T-helper 1 cell treated with Interleukin-12 subunit alpha and Interleukin-12 subunit beta and Interleukin-4 antibody, amounts not matched to agents 30 μg/mL and 1 μg/mL, for 36 hours (primary cell): ENCODE results near the gene SLC22A4.

Experiments
- H3K27ac Mint-ChIP-seq: one replicate; pipeline ENCODE4 v1.8.0; 2021; ENCODE audit warnings: mild to moderate bottlenecking, mixed read lengths
- H3K27me3 Mint-ChIP-seq: one replicate; pipeline ENCODE4 v1.8.0; 2021; ENCODE audit warnings: low read depth, mixed read lengths
- H3K36me3 Mint-ChIP-seq: one replicate; pipeline ENCODE4 v1.8.0; 2021; ENCODE audit warnings: low read depth, mixed read lengths
- H3K4me1 Mint-ChIP-seq: one replicate; pipeline ENCODE4 v1.8.0; 2021; ENCODE audit warnings: low read depth, mixed read lengths
- H3K4me3 Mint-ChIP-seq: one replicate; pipeline ENCODE4 v1.8.0; 2021; ENCODE audit warnings: mild to moderate bottlenecking, moderate library complexity, mixed read lengths
- H3K9me3 Mint-ChIP-seq: one replicate; pipeline ENCODE4 v1.8.0; 2021; ENCODE audit warnings: mixed read lengths

SLC22A4 gene

GRCh38 chr5:132259069-132259851 lies 34.9 kb upstream of the SLC22A4 start:
- H3K4me3 Mint-ChIP-seq: no peak overlapping the region
- peaks cover 31% of the 10 kb centered on the region for H3K27me3 Mint-ChIP-seq
- no peak overlapping the region for H3K27ac Mint-ChIP-seq

GRCh38 chr5:132260051-132260450 lies 34.1 kb upstream of the SLC22A4 start:
- Mint-ChIP-seq H3K9me3 (no peaks in the 10 kb centered on the region), H3K4me3 (no peak overlapping the region)

More at GRCh38 chr5:132259069-132259851, 34.9 kb upstream of the SLC22A4 start:
- Mint-ChIP-seq H3K4me1 (peaks cover 9% of the 10 kb centered on the region), H3K9me3 (no peaks in the 10 kb centered on the region), H3K36me3 (peaks cover 2% of the 10 kb centered on the region)

GRCh38 chr5:132260714-132261551 lies 33.3 kb upstream of the SLC22A4 start:
- Mint-ChIP-seq H3K36me3 (peaks cover 2% of the 10 kb centered on the region), H3K4me3 (no peak overlapping the region), H3K9me3 (no peaks in the 10 kb centered on the region), H3K27me3 (peaks cover 19% of the 10 kb centered on the region), H3K27ac (no peak overlapping the region), H3K4me1 (peaks cover 11% of the 10 kb centered on the region)

More at GRCh38 chr5:132260051-132260450, 34.1 kb upstream of the SLC22A4 start:
- Mint-ChIP-seq H3K4me1 (peaks cover 11% of the 10 kb centered on the region), H3K36me3 (peaks cover 2% of the 10 kb centered on the region), H3K27me3 (peaks cover 27% of the 10 kb centered on the region), H3K27ac (no peak overlapping the region)

GRCh38 chr5:132261881-132262845 lies 32.0 kb upstream of the SLC22A4 start:
- Mint-ChIP-seq H3K4me1 (peaks cover 11% of the 10 kb centered on the region), H3K9me3 (no peaks in the 10 kb centered on the region), H3K27me3 (peaks cover 7% of the 10 kb centered on the region), H3K4me3 (no peak overlapping the region), H3K27ac (no peak overlapping the region), H3K36me3 (no peaks in the 10 kb centered on the region)

- H3K4me3 Mint-ChIP-seq: no peak overlapping the region
- H3K36me3 Mint-ChIP-seq: no peaks in the 10 kb centered on the region
- H3K27ac Mint-ChIP-seq: no peak overlapping the region
- H3K4me1 Mint-ChIP-seq: peaks cover 11% of the 10 kb centered on the region
- no peaks in the 10 kb centered on the region for H3K9me3 Mint-ChIP-seq
- H3K27me3 Mint-ChIP-seq: peaks cover 4% of the 10 kb centered on the region
Measured at GRCh38 chr5:132262882-132263547, 31.2 kb upstream of the SLC22A4 start.

GRCh38 chr5:132263548-132264261 lies 30.5 kb upstream of the SLC22A4 start:
- no peaks in the 10 kb centered on the region for H3K9me3 Mint-ChIP-seq
- H3K4me3 Mint-ChIP-seq: no peak overlapping the region
- H3K36me3 Mint-ChIP-seq: no peaks in the 10 kb centered on the region
- H3K27ac Mint-ChIP-seq: no peak overlapping the region
- no peaks in the 10 kb centered on the region for H3K27me3 Mint-ChIP-seq
- H3K4me1 Mint-ChIP-seq: peaks cover 11% of the 10 kb centered on the region

GRCh38 chr5:132264546-132265335 lies 29.5 kb upstream of the SLC22A4 start:
- Mint-ChIP-seq H3K36me3 (no peaks in the 10 kb centered on the region), H3K4me1 (peaks cover 11% of the 10 kb centered on the region), H3K27ac (peak overlapping the region; percentile 32), H3K9me3 (no peaks in the 10 kb centered on the region), H3K27me3 (no peaks in the 10 kb centered on the region), H3K4me3 (no peak overlapping the region)

GRCh38 chr5:132265336-132266030 lies 28.7 kb upstream of the SLC22A4 start:
- no peaks in the 10 kb centered on the region for H3K9me3 Mint-ChIP-seq
- no peaks in the 10 kb centered on the region for H3K27me3 Mint-ChIP-seq
- H3K4me1 Mint-ChIP-seq: peaks cover 7% of the 10 kb centered on the region
- H3K36me3 Mint-ChIP-seq: no peaks in the 10 kb centered on the region
- no peak overlapping the region for H3K27ac Mint-ChIP-seq
- H3K4me3 Mint-ChIP-seq: no peak overlapping the region

GRCh38 chr5:132266031-132266835 lies 28.0 kb upstream of the SLC22A4 start:
- no peaks in the 10 kb centered on the region for H3K27me3 Mint-ChIP-seq
- no peaks in the 10 kb centered on the region for H3K36me3 Mint-ChIP-seq
- no peak overlapping the region for H3K27ac Mint-ChIP-seq
- H3K9me3 Mint-ChIP-seq: no peaks in the 10 kb centered on the region
- H3K4me1 Mint-ChIP-seq: peaks cover 1% of the 10 kb centered on the region
- no peak overlapping the region for H3K4me3 Mint-ChIP-seq

GRCh38 chr5:132266836-132267160 lies 27.4 kb upstream of the SLC22A4 start:
- Mint-ChIP-seq H3K4me3 (no peak overlapping the region), H3K9me3 (no peaks in the 10 kb centered on the region), H3K27ac (no peak overlapping the region), H3K36me3 (no peaks in the 10 kb centered on the region), H3K27me3 (no peaks in the 10 kb centered on the region), H3K4me1 (peaks cover 1% of the 10 kb centered on the region)

GRCh38 chr5:132267166-132267739 lies 26.9 kb upstream of the SLC22A4 start:
- Mint-ChIP-seq H3K27ac (peak overlapping the region; percentile 55), H3K4me3 (no peak overlapping the region), H3K4me1 (peaks cover 1% of the 10 kb centered on the region), H3K9me3 (no peaks in the 10 kb centered on the region), H3K27me3 (no peaks in the 10 kb centered on the region), H3K36me3 (no peaks in the 10 kb centered on the region)
